Spleen (tissue), 11 donors: ENCODE measurements around the gene RAD51B. TPM values are rescaled to one million over a fixed set of nuclear protein-coding genes. Genes with fewer than 3 reads are reported as not detected.
A peak's percentile ranks its signal among the peaks of the same experiment; 100 is the strongest.

Experiments
- DNase-seq: peaks from one replicate; pipeline ENCODE4 v3.0.0-alpha.2; 2020
- H3K27ac ChIP-seq, 8 donors: fragments of 200-600 bp; sonication (generic) in 7 of 8; 1 replicate in 4 of 8; 2 replicates in 4 of 8; pipeline versions ENCODE4 v1.5.0 to v1.8.0; 2016 to 2021; ENCODE audit warnings: inconsistent platforms in 4 of 8, mild to moderate bottlenecking in 4 of 8, moderate library complexity in 1 of 8
- H3K27me3 ChIP-seq, 7 donors: fragments of 200-600 bp; sonication (generic) in 6 of 7; replicated peaks in 1 of 7; 1 replicate in 4 of 7; 2 replicates in 3 of 7; pipeline versions ENCODE4 v1.5.0 to v1.8.0; 2016 to 2021; ENCODE audit warnings: inconsistent platforms in 3 of 7, mild to moderate bottlenecking in 1 of 7
- H3K36me3 ChIP-seq, 6 donors: fragments of 200-600 bp; sonication (generic) in 5 of 6; 1 replicate in 4 of 6; 2 replicates in 2 of 6; pipeline versions ENCODE4 v1.5.0 to v1.8.0; 2016 to 2021; ENCODE audit warnings: inconsistent platforms in 2 of 6
- H3K4me1 ChIP-seq, 6 donors: fragments of 200-600 bp; sonication (generic) in 5 of 6; 1 replicate in 3 of 6; 2 replicates in 3 of 6; pipeline versions ENCODE4 v1.5.0 to v1.8.0; 2016 to 2021; ENCODE audit warnings: inconsistent platforms in 3 of 6
- H3K4me3 ChIP-seq, 8 donors: fragments of 200-600 bp; sonication (generic) in 7 of 8; 1 replicate in 4 of 8; 2 replicates in 4 of 8; pipeline versions ENCODE4 v1.5.0 to v1.8.0; 2016 to 2021; ENCODE audit warnings: inconsistent platforms in 4 of 8, mild to moderate bottlenecking in 4 of 8, moderate library complexity in 2 of 8
- H3K9me3 ChIP-seq, 8 donors: fragments of 200-600 bp; sonication (generic) in 7 of 8; 1 replicate in 4 of 8; 2 replicates in 4 of 8; pipeline versions ENCODE4 v1.5.0 to v1.8.0; 2016 to 2021; ENCODE audit warnings: inconsistent platforms in 4 of 8
- POLR2A ChIP-seq, 3 donors: fragments of 450-650 bp; IDR thresholded peaks; one replicate each; pipeline ENCODE4 v1.5.1; 2017; ENCODE audit warnings: antibody characterized with exemption in 3 of 3, mild to moderate bottlenecking in 1 of 3
- POLR2AphosphoS5 ChIP-seq, 3 donors: sonication (generic); formaldehyde crosslinking; IDR thresholded peaks; one replicate each; pipeline ENCODE4 v1.5.1; 2017; ENCODE audit warnings: antibody characterized with exemption in 3 of 3
- WGBS, 5 donors: extraction: QIAGEN DNeasy Blood & Tissue Kit in 3 of 5; methylation state at CpG; one replicate each; pipeline versions ENCODE4 v1.1.5 to v1.1.7; 2013 to 2018; 5-methylcytosine and 5-hydroxymethylcytosine counted together
- intact Hi-C: fragments of 100-400 bp; cut with DNase I; formaldehyde crosslinking; loops from one replicate; pipeline ENCODE4 v1.15.0; 2023; ENCODE audit warnings: low total_unique reads
- polyA plus RNA-seq, 3 donors: library from polyadenylated mRNA; stranded (reverse); fragments of 200-250 nt; gene quantifications; one replicate each; pipeline ENCODE4 v1.2.1, GENCODE V29; 2013
- total RNA-seq, 7 donors: library from RNA; depleted of rRNA in 3 of 7; stranded (reverse); fragments of >200 nt in 3 of 7; fragmentation: NEBNext Ultra II Directional in 4 of 7; extraction: Animal tissue kit (Norgen Biotek cat#: 25700) in 4 of 7; gene quantifications; one replicate each; pipeline versions ENCODE4 v1.1.0 to v1.2.1, GENCODE V29; 2016 to 2021
- TF ChIP-seq, protein P1 (sequence below), 11 experiments: fragments of 200-600 bp in 7 of 11; fragments of 450-650 bp in 4 of 11; sonication (generic) in 4 of 11; IDR thresholded peaks in 8 of 11; conservative IDR thresholded peaks in 3 of 11; 1 replicate in 7 of 11; 2 replicates in 4 of 11; pipeline versions ENCODE4 v1.4.0 to v1.8.0; 2016 to 2021; ENCODE audit warnings: antibody characterized with exemption in 11 of 11, inconsistent platforms in 4 of 11, mild to moderate bottlenecking in 1 of 11
- donor health status: healthy with polysubstance abuse.
- donor health status: DM: no; HTN: no; CAD: no; lungs with moderate emphysema.
- donor health status: DM: no; HTN: no; CAD: no.
- donor health status: Bipolar disorder and iron deficiency.
- donor health status: healthy.
- donor health status: DM: no; HTN: no; CAD: no.
- donor health status: DM: yes; HTN: yes; CAD: no.

Gene RAD51B
- total and polyA plus RNA-seq, 10 donors: 4.2 to 43.7 (median 29.8) TPM

DNA sequence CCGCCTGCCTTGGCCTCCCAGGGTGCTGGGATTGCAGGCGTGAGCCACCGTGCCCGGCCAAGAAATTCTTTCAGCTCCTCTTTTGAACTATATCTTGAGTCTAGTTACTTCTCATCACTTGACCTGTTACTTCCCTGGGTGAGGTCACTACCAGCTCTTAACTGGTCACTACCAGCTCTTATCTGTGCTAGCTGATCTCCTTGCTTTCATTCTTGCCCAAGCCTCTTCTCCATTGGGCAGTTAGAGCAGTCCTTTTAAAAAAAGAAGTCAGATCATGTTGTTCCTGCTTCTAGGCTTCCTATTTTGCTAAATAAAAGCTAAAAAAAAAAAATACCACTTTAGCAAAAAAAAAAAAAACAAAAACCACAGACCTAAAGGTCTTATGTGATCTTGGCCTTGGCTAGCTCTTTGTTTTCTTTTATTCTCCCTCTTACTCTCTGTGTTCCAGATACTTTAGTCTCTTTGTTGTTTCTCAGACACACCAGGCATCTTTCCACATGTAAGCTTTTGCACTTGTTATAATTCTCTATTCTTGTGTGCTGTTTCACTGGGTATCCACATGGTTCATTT lies 63.5 kb downstream of the RAD51B start:
- Histone ChIP-seq H3K9me3 (no peaks in the 10 kb centered on the region), H3K27ac (peak overlapping the region in 1 of 8 donors; percentile 10), H3K4me3 (no peak overlapping the region), H3K36me3 (peaks cover 0 to 7% (median 0%) of the 10 kb centered on the region in 6 donors), H3K27me3 (no peaks in the 10 kb centered on the region), H3K4me1 (peaks cover 0 to 36% (median 9%) of the 10 kb centered on the region in 6 donors)
- WGBS, 5 donors: 80 to 90% (median 88%) methylated on average over 4 of the region's 4 CpGs
- TF ChIP-seq, protein P1, sequence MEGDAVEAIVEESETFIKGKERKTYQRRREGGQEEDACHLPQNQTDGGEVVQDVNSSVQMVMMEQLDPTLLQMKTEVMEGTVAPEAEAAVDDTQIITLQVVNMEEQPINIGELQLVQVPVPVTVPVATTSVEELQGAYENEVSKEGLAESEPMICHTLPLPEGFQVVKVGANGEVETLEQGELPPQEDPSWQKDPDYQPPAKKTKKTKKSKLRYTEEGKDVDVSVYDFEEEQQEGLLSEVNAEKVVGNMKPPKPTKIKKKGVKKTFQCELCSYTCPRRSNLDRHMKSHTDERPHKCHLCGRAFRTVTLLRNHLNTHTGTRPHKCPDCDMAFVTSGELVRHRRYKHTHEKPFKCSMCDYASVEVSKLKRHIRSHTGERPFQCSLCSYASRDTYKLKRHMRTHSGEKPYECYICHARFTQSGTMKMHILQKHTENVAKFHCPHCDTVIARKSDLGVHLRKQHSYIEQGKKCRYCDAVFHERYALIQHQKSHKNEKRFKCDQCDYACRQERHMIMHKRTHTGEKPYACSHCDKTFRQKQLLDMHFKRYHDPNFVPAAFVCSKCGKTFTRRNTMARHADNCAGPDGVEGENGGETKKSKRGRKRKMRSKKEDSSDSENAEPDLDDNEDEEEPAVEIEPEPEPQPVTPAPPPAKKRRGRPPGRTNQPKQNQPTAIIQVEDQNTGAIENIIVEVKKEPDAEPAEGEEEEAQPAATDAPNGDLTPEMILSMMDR (IDR thresholded peaks at IDR 0.05 in 8 of 11, conservative IDR thresholded peaks at IDR 0.05 in 3 of 11): no peak
- no peak for TF ChIP-seq POLR2A (IDR thresholded peaks at IDR 0.05)
- TF ChIP-seq POLR2AphosphoS5 (IDR thresholded peaks at IDR 0.05): no peak
- intact Hi-C loops: no loop called here
- no peak for DNase-seq

DNA sequence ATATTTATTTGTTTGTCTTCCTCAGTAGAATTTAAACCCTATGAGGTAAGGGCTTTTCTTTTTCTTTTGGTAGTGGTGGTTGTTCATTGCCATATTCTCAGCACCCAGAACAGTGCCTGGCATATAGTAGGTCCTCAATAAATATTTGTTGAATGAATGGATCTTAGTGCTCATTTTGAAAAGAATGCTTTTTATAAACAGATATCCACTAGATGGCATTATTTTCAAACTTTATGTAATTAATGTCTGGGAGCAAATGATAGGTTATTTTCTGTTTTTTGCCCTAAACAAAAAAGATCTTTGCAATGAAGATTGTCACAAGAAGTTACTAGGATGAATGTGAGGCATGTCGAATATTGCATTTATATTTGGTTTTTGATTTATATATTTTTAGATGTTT lies 64.1 kb downstream of the RAD51B start:
- no peak for DNase-seq
- H3K27ac ChIP-seq: no peak overlapping the region
- no peak overlapping the region for H3K4me3 ChIP-seq
- peaks cover 0 to 36% (median 9%) of the 10 kb centered on the region in 6 donors for H3K4me1 ChIP-seq
- WGBS, 5 donors: 58 to 68% (median 61%) methylated on average over 1 of the region's 1 CpG
- intact Hi-C loops: no loop called here
- TF ChIP-seq, protein P1 (IDR thresholded peaks at IDR 0.05 in 8 of 11, conservative IDR thresholded peaks at IDR 0.05 in 3 of 11): peak in 3 of 11 experiments; percentile 21 to 46 (median 24)
- TF ChIP-seq POLR2A (IDR thresholded peaks at IDR 0.05): no peak
- peaks cover 0 to 7% (median 0%) of the 10 kb centered on the region in 6 donors for H3K36me3 ChIP-seq
- H3K9me3 ChIP-seq: no peaks in the 10 kb centered on the region
- no peaks in the 10 kb centered on the region for H3K27me3 ChIP-seq

DNA sequence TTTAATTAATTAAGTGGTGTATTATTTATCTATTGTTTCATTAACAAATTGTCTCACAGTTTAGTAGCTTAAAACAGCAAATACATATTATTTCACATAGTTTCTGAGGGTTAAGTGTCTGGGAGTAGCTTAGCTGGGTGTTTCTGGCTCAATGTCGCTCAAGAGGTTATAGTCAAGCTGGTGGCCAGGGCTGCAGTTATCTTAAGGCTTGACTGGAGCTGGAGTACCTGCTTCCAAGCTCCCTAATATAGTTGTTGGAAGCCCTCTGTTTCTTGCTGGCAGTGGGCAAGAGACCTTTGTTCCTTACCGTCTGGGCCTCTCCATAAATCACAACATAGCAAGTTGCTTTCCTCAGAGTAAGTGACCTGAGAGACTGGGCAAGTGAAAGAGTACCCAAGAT lies 66.6 kb downstream of the RAD51B start:
- Histone ChIP-seq H3K4me3 (no peak overlapping the region), H3K27ac (no peak overlapping the region)
- WGBS, 5 donors: 88 to 96% (median 94%) methylated on average over 2 of the region's 2 CpGs

DNA sequence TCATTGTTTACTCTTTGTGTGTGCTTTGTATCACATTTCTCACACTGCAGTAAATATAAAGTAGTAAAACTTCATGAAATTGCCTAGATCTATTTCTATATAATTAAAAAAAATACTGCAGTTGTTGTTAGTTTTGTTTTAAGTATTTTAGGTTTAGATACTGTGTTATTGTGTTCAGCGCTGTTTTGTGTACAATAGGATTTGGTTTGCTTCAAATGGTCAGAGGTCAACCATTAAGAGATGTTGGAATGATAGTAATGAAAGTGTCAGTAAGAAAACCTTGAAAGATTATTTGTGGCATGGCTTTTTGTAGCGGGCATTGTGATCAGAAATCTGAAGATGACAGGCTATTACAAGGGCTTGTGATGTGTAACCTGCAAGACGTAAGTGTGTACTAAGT lies 67.9 kb downstream of the RAD51B start:
- intact Hi-C loops: no loop called here
- 81 to 85% (median 84%) methylated on average over 3 of the region's 3 CpGs for WGBS, 5 donors
- TF ChIP-seq POLR2A (IDR thresholded peaks at IDR 0.05): no peak

More for the DNA sequence above, 66.6 kb downstream of the RAD51B start:
- TF ChIP-seq POLR2AphosphoS5 (IDR thresholded peaks at IDR 0.05) (no peak), POLR2A (IDR thresholded peaks at IDR 0.05) (no peak)
- TF ChIP-seq, protein P1 (IDR thresholded peaks at IDR 0.05 in 8 of 11, conservative IDR thresholded peaks at IDR 0.05 in 3 of 11): no peak
- H3K27me3 ChIP-seq: no peaks in the 10 kb centered on the region
- DNase-seq: no peak
- H3K4me1 ChIP-seq: peaks cover 0 to 32% (median 9%) of the 10 kb centered on the region in 6 donors
- H3K9me3 ChIP-seq: no peaks in the 10 kb centered on the region
- H3K36me3 ChIP-seq: peaks cover 0 to 7% (median 0%) of the 10 kb centered on the region in 6 donors
- intact Hi-C loops: no loop called here

More for the DNA sequence above, 67.9 kb downstream of the RAD51B start:
- no peaks in the 10 kb centered on the region for H3K27me3 ChIP-seq
- no peak overlapping the region for H3K27ac ChIP-seq
- H3K4me1 ChIP-seq: peaks cover 0 to 23% (median 9%) of the 10 kb centered on the region in 6 donors
- no peaks in the 10 kb centered on the region for H3K9me3 ChIP-seq
- H3K36me3 ChIP-seq: peaks cover 0 to 7% (median 0%) of the 10 kb centered on the region in 6 donors
- no peak for DNase-seq
- H3K4me3 ChIP-seq: no peak overlapping the region
